Neural progenitor cell (in vitro differentiated cells): ENCODE results near the gene NKTR.

Experiments
- EZH2 ChIP-seq: fragments of 200-600 bp; sonication (generic); IDR thresholded peaks from 2 replicates; pipeline ENCODE4 v1.6.1; 2017; ENCODE audit warnings: antibody characterized with exemption, mild to moderate bottlenecking, moderate library complexity
- TF ChIP-seq, protein P1 (sequence below): fragments of 200-600 bp; sonication (generic); IDR thresholded peaks from 2 replicates; pipeline ENCODE4 v1.5.1; 2017; ENCODE audit warnings: antibody characterized with exemption, mild to moderate bottlenecking

DNA sequence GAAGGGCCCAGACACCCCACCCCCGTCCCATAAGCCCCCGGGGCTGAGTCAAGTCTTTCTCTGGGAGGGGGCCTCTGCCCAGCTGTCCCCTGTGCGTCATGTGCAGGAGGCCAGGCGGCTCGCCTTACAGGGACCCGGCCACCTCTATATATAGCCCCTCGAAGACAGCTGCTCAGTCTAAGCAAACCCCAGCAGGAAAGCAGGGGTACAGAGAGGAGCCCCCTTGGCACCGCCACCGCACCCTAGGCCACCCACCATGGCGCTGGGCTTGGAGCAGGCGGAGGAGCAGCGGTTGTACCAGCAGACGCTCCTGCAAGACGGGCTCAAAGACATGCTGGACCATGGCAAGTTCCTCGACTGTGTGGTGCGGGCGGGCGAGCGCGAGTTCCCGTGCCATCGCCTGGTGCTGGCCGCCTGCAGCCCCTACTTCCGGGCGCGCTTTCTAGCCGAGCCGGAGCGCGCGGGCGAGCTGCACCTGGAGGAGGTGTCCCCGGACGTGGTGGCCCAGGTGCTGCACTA, 84.9 kb downstream of the NKTR start, which contains the start of gene KLHL40:
- TF ChIP-seq EZH2: no peak
- TF ChIP-seq, protein P1, sequence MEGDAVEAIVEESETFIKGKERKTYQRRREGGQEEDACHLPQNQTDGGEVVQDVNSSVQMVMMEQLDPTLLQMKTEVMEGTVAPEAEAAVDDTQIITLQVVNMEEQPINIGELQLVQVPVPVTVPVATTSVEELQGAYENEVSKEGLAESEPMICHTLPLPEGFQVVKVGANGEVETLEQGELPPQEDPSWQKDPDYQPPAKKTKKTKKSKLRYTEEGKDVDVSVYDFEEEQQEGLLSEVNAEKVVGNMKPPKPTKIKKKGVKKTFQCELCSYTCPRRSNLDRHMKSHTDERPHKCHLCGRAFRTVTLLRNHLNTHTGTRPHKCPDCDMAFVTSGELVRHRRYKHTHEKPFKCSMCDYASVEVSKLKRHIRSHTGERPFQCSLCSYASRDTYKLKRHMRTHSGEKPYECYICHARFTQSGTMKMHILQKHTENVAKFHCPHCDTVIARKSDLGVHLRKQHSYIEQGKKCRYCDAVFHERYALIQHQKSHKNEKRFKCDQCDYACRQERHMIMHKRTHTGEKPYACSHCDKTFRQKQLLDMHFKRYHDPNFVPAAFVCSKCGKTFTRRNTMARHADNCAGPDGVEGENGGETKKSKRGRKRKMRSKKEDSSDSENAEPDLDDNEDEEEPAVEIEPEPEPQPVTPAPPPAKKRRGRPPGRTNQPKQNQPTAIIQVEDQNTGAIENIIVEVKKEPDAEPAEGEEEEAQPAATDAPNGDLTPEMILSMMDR: no peak
